ENCODE data around the gene CTPS1. TPM values are rescaled to one million over a fixed set of nuclear protein-coding genes. Genes with fewer than 3 reads are reported as not detected.
A peak's percentile ranks its signal among the peaks of the same experiment; 100 is the strongest.

CTPS1 gene
- total and polyA plus RNA-seq, 10 donors = 7.9 to 27.7 (median 16.1) TPM

GRCh38 chr1:41053316-41053715 lies 73.8 kb downstream of the CTPS1 start:
- peaks cover 0 to 88% (median 19%) of the 10 kb centered on the region in 6 donors for H3K36me3 ChIP-seq
- no peaks in the 10 kb centered on the region for H3K4me1 ChIP-seq

GRCh38 chr1:41056907-41057306 lies 77.4 kb downstream of the CTPS1 start:
- no peak for DNase-seq
- Histone ChIP-seq H3K27me3 (replicated peaks in 1 of 7) (no peaks in the 10 kb centered on the region), H3K4me3 (no peak overlapping the region), H3K27ac (no peak overlapping the region), H3K36me3 (peaks cover 0 to 98% (median 18%) of the 10 kb centered on the region in 6 donors), H3K4me1 (no peaks in the 10 kb centered on the region), H3K9me3 (peaks cover 0 to 16% (median 8%) of the 10 kb centered on the region in 8 donors)
- no peak for TF ChIP-seq POLR2A (IDR thresholded peaks at IDR 0.05)
- TF ChIP-seq CTCF (IDR thresholded peaks at IDR 0.05 in 8 of 11, conservative IDR thresholded peaks at IDR 0.05 in 3 of 11) = no peak
- no peak for TF ChIP-seq POLR2AphosphoS5 (IDR thresholded peaks at IDR 0.05)
- intact Hi-C loops (cut with DNase I; ENCODE audit: low total_unique reads) = no loop called here
- 93 to 97% (median 96%) methylated on average over 5 of the region's 5 CpGs for WGBS, 5 donors

More at GRCh38 chr1:41053316-41053715, 73.8 kb downstream of the CTPS1 start:
- WGBS, 5 donors = 42 to 63% (median 50%) methylated on average over 2 of the region's 2 CpGs
- Histone ChIP-seq H3K27me3 (replicated peaks in 1 of 7) (no peaks in the 10 kb centered on the region), H3K4me3 (no peak overlapping the region), H3K9me3 (no peaks in the 10 kb centered on the region), H3K27ac (peak overlapping the region in 1 of 8 donors; percentile 26)
- intact Hi-C loops (cut with DNase I; ENCODE audit: low total_unique reads) = no loop called here
- DNase-seq = no peak
- TF ChIP-seq POLR2A (IDR thresholded peaks at IDR 0.05) = no peak
- TF ChIP-seq CTCF (IDR thresholded peaks at IDR 0.05 in 8 of 11, conservative IDR thresholded peaks at IDR 0.05 in 3 of 11) = no peak
- TF ChIP-seq POLR2AphosphoS5 (IDR thresholded peaks at IDR 0.05) = no peak

Small RNA genes within 50 kb of the gene (small RNA-seq; reads per million reads assigned to genes)
- gene UBE2V1P8 = 0 reads per million in 4 donors

Other genes starting within 250 kb of the CTPS1 start
- under 1 TPM; 0.14 to 0.54 (median 0.26) TPM for gene KCNQ4, start 195.9 kb upstream of the CTPS1 start, total RNA-seq
- gene KCNQ4, start 195.9 kb upstream of the CTPS1 start, polyA plus RNA-seq = under 1 TPM; 0.09 to 0.28 (median 0.19) TPM
- 10 to 100 TPM; 36.1 to 98.8 (median 50.4) TPM for gene CITED4, start 117.3 kb upstream of the CTPS1 start, total RNA-seq
- gene CITED4, start 117.3 kb upstream of the CTPS1 start, polyA plus RNA-seq = 10 to 100 TPM in 2 of 3 donors, 1 to 10 TPM in 1; 10.0 to 25.5 (median 13.0) TPM
- gene SLFNL1, start 42.0 kb downstream of the CTPS1 start, total RNA-seq = 1 to 10 TPM in 3 of 7 donors, under 1 TPM in 4; 0.27 to 1.7 (median 0.85) TPM
- under 1 TPM; 0.21 to 0.38 (median 0.30) TPM for gene SLFNL1, start 42.0 kb downstream of the CTPS1 start, polyA plus RNA-seq